Gastrocnemius medialis (tissue), 4 donors: ENCODE data around the gene AMPD1.

ENCODE experiments used
- CTCF ChIP-seq, 5 experiments: fragments of 450-650 bp in 3 of 5; fragments of 200-600 bp in 2 of 5; sonication (generic) in 2 of 5; IDR thresholded peaks in 4 of 5; conservative IDR thresholded peaks in 1 of 5; 1 replicate in 4 of 5; 2 replicates in 1 of 5; pipeline ENCODE4 v1.5.1; 2016 to 2019; ENCODE audit warnings: antibody characterized with exemption in 5 of 5, mild to moderate bottlenecking in 3 of 5, moderate library complexity in 3 of 5
- POLR2A ChIP-seq, 2 donors: fragments of 450-650 bp; IDR thresholded peaks; one replicate each; pipeline ENCODE4 v1.6.1; 2017; ENCODE audit warnings: antibody characterized with exemption in 2 of 2, mild to moderate bottlenecking in 2 of 2, moderate library complexity in 2 of 2

- TF ChIP-seq CTCF (IDR thresholded peaks at IDR 0.05 in 4 of 5, conservative IDR thresholded peaks at IDR 0.05 in 1 of 5) (no peak), POLR2A (IDR thresholded peaks at IDR 0.05) (no peak)
Observed at GRCh38 chr1:114676115-114676514, 19.2 kb downstream of the AMPD1 start.
